Measurements from ENCODE around the gene CIB1. TPM values are rescaled to one million over a fixed set of nuclear protein-coding genes. Genes with fewer than 3 reads are reported as not detected.

CIB1 gene
- total and polyA plus RNA-seq, 2 of the 8 experiments (the other 6 are each of a cell fraction or from before 2014, with no cell fraction given) = 26.0 to 63.5 TPM

DNA sequence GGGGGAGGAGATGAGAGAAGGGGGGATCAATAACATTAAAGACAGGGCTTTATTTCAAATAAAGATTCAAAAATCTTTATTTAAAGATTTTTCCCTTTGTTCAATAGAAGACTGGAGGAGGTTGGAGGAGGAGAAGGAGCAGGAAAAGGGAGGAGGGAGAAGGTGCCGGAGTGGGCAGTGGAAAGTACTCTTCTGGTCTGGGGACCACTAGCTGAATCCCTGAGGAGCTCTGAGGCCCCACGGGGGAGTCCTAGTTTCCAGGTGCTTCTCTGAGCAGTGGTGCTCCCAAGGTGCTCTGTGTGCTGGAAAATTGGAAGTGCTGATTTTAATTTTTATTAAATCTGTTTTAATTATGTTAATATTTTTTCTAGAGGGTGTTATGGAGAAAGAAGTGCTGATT is 52.0 kb downstream of the CIB1 start (continued):
- TF ChIP-seq, protein P1, sequence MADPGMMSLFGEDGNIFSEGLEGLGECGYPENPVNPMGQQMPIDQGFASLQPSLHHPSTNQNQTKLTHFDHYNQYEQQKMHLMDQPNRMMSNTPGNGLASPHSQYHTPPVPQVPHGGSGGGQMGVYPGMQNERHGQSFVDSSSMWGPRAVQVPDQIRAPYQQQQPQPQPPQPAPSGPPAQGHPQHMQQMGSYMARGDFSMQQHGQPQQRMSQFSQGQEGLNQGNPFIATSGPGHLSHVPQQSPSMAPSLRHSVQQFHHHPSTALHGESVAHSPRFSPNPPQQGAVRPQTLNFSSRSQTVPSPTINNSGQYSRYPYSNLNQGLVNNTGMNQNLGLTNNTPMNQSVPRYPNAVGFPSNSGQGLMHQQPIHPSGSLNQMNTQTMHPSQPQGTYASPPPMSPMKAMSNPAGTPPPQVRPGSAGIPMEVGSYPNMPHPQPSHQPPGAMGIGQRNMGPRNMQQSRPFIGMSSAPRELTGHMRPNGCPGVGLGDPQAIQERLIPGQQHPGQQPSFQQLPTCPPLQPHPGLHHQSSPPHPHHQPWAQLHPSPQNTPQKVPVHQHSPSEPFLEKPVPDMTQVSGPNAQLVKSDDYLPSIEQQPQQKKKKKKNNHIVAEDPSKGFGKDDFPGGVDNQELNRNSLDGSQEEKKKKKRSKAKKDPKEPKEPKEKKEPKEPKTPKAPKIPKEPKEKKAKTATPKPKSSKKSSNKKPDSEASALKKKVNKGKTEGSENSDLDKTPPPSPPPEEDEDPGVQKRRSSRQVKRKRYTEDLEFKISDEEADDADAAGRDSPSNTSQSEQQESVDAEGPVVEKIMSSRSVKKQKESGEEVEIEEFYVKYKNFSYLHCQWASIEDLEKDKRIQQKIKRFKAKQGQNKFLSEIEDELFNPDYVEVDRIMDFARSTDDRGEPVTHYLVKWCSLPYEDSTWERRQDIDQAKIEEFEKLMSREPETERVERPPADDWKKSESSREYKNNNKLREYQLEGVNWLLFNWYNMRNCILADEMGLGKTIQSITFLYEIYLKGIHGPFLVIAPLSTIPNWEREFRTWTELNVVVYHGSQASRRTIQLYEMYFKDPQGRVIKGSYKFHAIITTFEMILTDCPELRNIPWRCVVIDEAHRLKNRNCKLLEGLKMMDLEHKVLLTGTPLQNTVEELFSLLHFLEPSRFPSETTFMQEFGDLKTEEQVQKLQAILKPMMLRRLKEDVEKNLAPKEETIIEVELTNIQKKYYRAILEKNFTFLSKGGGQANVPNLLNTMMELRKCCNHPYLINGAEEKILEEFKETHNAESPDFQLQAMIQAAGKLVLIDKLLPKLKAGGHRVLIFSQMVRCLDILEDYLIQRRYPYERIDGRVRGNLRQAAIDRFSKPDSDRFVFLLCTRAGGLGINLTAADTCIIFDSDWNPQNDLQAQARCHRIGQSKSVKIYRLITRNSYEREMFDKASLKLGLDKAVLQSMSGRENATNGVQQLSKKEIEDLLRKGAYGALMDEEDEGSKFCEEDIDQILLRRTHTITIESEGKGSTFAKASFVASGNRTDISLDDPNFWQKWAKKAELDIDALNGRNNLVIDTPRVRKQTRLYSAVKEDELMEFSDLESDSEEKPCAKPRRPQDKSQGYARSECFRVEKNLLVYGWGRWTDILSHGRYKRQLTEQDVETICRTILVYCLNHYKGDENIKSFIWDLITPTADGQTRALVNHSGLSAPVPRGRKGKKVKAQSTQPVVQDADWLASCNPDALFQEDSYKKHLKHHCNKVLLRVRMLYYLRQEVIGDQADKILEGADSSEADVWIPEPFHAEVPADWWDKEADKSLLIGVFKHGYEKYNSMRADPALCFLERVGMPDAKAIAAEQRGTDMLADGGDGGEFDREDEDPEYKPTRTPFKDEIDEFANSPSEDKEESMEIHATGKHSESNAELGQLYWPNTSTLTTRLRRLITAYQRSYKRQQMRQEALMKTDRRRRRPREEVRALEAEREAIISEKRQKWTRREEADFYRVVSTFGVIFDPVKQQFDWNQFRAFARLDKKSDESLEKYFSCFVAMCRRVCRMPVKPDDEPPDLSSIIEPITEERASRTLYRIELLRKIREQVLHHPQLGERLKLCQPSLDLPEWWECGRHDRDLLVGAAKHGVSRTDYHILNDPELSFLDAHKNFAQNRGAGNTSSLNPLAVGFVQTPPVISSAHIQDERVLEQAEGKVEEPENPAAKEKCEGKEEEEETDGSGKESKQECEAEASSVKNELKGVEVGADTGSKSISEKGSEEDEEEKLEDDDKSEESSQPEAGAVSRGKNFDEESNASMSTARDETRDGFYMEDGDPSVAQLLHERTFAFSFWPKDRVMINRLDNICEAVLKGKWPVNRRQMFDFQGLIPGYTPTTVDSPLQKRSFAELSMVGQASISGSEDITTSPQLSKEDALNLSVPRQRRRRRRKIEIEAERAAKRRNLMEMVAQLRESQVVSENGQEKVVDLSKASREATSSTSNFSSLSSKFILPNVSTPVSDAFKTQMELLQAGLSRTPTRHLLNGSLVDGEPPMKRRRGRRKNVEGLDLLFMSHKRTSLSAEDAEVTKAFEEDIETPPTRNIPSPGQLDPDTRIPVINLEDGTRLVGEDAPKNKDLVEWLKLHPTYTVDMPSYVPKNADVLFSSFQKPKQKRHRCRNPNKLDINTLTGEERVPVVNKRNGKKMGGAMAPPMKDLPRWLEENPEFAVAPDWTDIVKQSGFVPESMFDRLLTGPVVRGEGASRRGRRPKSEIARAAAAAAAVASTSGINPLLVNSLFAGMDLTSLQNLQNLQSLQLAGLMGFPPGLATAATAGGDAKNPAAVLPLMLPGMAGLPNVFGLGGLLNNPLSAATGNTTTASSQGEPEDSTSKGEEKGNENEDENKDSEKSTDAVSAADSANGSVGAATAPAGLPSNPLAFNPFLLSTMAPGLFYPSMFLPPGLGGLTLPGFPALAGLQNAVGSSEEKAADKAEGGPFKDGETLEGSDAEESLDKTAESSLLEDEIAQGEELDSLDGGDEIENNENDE (IDR thresholded peaks at IDR 0.05; ENCODE audit: insufficient replicate concordance, low read length) = no peak
- no peak for TF ChIP-seq BACH1 (IDR thresholded peaks at IDR 0.05; ENCODE audit: low read length)
- TF ChIP-seq EGR1 (IDR thresholded peaks at IDR 0.05; ENCODE audit: borderline replicate concordance, low read depth, low read length) = no peak
- no peak for TF ChIP-seq RBBP5 (IDR thresholded peaks at IDR 0.05; ENCODE audit: borderline replicate concordance, low read depth, low read length)
- no peak for TF ChIP-seq NRF1 (IDR thresholded peaks at IDR 0.05; ENCODE audit: low read depth, low read length)
- TF ChIP-seq POLR2A (IDR thresholded peaks at IDR 0.05; ENCODE audit: control extremely low read depth in 1 of 2, low read depth in 2 of 2, low read length in 2 of 2) = no peak
- no peak for TF ChIP-seq ASH2L (IDR thresholded peaks at IDR 0.05; ENCODE audit: low read length)
- no peak for TF ChIP-seq CBX5 (IDR thresholded peaks at IDR 0.05; ENCODE audit: low read depth, low read length)
